ENCODE results near the gene SYNGR1.
"Not testable (repeated sequence)": the region's sequence is repeated elsewhere in the genome, so short reads cannot be mapped to it uniquely, and the experiment has no call there.

The SYNGR1 gene

DNA sequence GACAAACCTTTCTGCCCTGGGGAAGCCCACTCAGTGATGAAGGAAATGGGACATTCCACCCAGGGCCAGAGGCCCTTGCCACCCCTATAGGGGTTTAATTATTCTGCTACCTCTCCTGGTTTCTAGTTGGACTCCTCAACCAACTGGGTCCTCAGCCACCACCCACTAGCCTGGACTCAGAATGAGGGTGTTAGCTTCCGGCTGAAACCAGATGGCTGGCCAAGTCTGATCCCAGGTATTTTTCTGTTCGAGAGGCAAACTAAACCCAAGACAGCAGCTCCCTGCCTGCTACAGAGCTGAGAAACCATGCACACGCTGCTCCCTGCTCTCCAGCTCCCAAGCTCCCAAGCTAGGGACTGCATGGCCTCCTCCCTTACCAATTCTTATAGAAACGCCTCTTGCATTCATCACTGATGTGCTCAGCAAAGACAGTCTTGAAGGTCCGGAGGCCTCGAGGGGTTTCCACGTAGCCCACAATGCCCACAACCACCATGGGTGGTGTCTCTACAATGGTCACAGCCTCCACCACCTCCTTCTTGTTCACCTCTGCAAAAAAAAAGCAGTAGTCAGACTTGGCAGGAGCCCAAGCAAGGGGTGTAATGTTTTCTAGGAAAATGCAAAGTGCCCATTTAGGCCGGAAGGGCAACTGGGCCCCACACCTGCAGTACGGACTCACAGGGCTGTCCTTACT is 32.6 kb upstream of the SYNGR1 start:
- no peak for DNase-seq

DNA sequence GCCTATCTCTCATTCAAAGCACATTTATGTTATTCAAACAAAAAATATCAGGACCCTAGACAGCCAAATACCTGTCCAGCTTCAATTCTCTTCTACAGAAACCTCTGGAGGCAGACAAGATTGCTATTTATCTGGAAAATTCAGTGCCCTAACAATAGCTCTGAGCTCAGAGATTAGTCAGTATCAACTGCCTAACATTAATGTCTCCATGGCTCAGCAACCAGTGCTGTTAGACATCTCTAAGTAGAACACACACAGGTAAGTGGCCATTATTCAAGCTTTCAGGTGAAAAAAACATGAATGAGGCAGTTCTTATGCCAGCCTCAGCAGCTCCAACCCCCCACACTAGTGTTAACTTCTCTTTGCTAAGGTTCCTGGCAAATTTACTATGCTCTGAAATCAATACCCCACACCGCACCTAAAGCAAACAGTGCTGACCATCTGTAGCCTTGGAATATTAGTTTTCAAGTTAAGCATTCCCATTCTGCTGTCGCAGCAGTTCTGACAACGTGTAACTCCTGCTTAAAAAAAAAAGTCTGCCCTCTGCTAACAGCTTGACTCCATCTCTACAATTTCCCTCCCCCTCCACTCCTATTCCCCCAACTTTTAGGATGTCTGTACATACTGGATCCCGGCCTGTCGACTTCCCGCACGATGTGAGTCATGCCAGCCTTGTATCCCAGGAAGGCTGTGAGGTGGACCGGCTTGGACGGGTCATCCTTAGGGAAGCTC is 31.9 kb upstream of the SYNGR1 start:
- no peak for DNase-seq

DNA sequence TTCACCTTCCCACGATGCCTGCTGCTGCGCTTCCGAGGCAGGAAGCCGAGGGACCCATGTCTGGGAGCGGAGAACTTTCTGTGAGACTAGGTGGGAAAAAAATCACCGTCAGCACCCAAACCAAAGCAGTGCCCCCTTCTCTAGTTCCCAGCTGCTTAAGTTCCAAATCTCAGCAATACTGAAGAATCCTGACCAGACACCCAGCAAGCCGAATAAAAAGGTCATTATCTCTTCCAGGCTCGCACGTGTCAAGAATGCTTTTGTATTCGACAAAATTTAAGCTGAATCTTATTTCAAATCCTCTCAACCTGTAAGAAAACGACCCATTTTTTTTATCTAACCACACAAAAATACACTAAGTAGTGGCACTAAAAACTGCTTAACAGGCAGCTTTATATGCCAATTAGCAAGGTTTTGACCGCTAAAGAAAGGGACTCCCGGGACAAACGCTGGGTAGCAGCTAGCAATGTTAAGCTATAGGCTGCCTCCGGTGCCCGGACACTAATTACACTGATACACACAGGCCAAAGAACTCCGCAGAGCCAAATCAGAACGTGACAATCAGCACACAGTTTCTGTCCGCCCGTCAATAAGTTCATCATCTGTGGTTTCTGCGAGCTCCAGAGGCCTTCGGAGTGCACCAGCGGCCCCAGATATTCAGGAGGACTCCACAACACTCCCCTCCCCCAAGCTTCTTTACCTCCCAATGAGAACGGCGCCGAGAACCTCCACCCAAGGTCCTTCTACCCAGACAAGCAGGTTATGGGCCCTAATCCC is 31.1 kb upstream of the SYNGR1 start:
- DNase-seq, result no peak

DNA sequence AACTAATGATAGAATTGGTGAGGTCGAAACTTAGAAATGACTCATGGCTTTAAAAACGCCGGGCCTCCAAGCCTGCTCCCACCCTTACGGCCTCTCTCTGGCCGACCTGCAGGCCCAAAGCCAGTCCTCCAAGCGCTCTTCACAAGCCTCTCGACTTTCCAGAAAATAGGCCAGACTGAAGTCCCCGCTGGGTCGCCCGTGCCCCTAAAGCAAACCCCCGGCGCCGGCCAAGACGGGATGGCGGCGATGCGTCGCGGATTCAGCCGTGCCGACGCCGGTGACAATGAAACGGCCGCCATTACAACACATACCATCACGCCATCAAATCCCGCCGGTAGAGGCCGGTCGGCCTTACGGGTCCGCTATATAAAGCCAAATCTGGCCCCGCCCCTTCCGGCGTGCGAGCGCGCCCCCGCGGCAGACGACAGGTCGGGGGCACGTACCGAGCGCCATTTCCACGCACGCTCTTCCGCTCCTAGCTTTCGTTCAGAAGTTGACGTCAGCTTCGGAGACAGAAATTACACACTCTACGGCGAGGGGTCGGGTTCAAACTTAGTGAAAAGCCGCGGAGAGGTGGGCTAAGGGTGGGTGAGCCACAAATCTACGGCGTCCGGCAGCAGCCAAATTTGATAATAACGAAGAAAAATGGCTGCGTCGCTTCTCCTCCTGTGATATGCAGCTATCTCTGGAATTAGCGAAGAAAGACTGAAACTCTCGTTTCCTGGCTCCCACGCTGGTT is 30.3 kb upstream of the SYNGR1 start, which contains the start of gene RPL3:
Gene RPL3, minus strand, starts transcription at position 340 of the 739 bp plus-strand sequence. Its CDS starts 26 bp downstream, at position 314.
- peak; percentile 98 for DNase-seq

DNA sequence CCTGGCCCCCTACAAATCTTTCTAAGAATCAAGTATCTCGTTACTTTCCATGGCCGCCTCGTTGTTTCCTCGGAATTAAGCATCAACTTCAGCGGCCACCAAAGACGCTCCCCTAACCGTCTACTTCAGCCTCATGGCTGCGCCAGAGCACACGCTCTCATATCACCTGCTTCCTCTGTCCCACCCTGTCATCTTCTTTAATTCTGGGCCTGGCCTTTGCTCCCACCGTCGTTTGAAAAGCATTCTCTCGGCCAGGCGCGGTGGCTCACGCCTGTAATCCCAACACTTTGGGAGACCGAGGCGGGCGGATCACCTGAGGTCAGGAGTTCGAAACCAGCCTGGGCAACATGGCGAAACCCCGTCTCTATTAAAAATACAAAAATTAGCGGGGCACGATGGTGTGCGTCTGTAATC is 29.2 kb upstream of the SYNGR1 start:
- not testable (repeated sequence) for DNase-seq

DNA sequence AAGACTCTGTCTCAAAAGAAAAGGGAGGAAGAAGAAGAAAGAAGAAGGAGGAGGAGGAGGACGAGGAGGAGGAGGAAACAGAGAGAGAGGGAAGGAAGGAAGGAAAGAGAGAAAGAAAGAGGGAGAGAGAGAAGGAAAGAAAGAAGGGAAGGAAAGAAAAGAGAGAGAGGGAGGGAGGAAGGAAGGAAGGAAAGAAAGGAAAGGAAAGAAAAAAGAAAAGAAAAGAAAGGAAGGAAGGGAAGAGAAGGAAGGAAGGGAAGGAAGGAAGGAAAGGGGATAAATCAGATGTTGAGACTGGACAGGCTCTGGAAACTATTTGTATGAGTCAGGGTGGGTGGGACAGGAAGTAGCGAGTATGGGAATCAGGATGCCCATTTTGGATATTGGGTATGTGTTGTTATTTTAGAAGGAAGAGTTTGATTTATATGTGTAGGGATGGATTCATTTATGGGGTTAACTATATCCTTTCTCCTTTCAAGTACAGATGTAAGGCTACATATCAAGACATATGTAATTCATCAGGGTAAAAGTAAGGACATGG is 24.3 kb upstream of the SYNGR1 start:
- DNase-seq, result no peak

DNA sequence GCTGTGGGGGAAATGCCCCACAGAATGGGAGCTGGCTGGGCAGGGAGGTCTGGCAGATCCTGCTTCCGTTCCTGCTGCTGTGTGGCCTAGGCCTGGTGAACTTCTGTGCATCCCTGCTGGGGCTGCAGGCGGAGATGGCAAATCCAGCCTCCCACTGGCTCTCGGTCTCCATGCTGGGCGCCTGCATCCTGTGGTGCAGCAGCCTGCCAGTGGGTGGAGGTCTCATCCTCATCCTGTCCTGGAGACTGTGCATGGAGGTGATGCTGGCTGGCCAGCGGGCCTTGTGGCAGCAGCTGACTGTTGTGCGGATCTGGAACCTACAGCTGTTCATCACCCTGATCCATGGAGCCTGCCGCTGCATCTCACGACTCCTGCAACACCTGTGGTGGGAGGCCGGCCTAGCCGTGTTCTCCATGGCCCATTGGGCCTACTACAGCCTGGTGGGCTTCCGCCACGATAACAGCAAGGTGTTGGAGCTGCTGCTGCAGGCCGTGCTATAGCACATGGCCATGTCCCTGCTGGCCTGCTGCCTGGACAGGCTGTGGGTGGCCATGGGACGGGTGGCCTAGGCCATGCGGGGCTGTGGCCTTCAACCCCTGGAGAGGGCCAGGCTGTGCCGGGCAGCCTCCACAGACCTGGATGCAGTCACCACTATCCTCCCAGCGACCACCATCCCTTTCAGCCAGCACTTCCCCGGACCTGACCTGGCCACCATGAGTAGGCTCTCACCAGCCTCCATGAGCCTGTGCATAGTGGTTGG is 21.6 kb upstream of the SYNGR1 start:
- DNase-seq, result no peak

DNA sequence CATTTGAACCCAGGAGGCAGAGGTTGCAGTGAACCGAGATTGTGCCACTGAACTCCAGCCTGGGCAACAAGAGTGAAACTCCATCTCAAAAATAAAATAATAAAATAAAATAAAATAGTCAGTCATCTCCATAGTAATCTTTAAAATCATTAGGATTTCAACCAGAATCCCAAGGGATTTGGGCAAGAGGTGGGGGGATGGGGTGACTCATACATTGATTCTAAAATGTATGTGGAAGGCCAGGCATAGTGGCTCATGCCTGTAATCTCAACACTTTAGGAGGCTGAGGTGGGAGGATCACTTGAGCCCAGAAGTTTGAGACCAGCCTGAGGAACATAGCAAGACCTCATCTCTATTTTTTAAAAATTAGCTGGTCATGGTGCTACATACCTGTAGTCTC is 19.2 kb upstream of the SYNGR1 start:
- DNase-seq, result not testable (repeated sequence)

DNA sequence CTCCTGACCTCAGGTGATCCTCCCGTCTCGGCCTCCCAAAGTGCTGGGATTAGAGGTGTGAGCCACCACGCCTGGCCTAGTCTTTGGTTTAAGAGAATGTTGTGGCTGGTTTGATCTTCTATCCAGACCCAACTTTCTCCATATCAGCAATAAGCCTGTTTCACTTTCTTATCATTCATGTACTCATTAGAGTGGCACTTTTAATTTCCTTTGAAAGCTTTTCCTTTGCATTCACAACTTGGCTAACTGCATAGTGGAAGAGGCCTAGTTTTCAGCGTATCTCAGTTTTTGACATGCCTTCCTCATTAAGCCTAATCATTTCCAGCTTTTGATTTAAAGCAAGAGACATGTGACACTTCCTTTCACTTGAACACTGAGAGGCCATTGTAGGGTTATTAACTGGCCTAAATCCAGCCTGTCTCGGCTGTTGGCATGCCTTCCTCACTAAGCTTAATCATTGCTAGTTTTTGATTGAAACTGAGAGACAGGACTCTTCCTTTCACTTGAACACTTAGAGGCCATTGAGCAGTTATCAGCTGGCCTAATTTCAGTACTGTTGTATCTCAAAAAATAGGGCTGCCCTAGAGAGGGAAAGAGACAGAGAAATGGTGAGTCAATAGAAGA is 17.2 kb upstream of the SYNGR1 start:
- DNase-seq, result no peak

DNA sequence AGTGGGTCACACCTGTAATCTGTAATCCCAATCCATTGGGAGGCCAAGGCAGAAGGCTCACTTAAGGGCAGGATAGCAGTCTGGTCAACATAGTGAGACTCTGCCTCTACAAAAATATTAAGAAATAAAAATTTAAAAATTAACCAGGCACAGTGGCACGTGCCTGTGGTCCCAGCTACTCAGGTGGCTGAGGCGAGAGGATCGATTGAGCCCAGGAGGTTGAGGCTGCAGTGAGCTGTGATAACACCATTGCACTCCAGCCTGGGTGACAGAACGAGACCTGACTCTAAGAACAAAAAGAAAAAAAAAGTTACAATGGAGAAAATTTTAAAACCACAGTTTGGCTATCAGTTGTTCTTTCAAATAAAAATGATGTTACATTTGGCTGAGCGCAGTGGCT is 13.4 kb upstream of the SYNGR1 start:
- DNase-seq, result no peak

DNA sequence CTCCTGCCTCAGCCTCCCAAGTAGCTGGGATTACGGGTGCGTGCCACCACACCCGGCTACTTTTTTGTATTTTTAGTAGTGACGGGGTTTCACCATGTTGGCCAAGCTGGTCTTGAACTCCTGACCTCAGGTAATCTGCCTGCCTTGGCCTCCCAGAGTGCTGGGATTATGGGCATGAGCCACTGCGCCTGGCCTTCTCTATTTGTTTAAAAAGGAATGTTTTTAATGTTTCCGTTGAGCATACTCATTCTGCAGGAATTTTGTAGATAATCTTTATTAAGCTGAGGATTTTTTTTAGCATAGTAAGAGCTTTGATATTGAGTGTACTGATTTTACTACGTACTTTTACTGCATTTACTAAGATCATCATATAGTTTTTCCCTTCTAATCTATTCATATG is 10.0 kb upstream of the SYNGR1 start:
- DNase-seq, result not testable (repeated sequence)

DNA sequence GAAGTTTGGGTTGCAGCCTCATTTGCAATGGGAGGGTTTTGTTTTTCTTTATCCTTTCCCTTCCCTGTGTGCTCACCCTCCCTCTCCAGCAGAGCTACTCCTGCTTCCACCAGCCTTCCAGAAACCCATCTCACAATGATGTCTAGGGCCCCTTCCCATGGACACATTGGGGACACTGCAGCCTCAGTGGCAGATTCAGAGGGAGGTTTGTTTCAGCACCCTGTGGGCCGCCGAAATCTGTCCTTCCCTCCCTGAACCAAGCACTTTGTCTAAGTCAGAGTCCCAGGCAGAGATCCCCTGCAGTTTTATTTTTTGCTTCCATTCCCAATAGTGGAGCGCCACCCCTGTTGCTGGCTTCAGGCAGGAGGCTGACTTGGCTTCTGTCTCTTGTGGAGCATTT is 8.6 kb upstream of the SYNGR1 start:
- no peak for DNase-seq

DNA sequence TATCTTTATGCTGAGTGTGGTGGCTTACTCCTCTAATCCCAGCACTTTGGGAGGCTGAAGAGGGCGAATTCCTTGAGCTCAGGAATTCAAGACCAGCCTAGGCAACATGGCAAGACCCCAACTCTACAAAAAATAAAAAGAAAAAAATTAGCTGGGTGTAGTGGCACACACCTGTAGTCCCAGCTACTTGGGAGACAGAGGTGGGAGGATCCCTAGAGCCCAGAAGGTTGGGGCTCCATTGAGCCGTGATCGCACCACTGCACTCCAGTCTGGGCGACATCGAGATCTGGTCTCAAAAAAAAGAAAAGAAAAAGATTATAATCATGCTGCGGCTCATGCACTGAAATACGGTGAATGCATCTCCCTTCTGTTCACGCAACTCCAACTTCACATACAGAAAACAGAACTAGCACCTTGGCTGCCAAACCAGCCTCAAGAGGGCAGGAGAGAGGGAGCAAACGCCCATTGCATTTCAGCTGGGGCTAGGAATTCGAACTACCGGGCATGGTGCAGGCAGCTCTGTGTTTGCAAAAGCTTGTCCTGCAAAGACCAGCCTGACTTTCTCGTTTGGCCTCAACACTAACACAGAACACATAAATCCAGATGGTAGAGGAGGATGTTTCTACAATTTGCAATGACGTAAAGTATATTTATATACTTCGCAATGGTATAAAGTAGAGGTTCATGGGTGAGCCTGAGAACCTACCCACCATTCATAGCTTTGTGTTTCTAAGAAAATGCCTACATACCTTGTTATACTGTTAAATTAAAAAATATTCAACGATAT is 6.3 kb upstream of the SYNGR1 start:
- peak; percentile 58 for DNase-seq

DNA sequence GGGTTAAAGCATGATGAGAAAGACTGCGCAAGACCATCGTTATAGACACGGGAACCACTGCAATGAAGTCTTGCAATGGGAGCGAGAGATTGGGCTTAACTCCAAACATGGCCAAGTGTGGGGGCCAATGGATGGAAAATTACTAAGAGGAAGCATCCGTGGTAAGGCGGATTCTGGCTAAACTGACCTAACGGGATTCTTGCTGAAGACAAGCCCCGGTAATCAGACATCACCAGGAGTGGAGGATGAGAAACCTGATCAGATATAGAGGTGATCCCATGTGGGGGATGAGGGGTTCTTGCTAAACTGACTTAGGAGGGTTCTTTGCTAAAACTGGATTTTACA is 5.8 kb upstream of the SYNGR1 start:
- no peak for DNase-seq

DNA sequence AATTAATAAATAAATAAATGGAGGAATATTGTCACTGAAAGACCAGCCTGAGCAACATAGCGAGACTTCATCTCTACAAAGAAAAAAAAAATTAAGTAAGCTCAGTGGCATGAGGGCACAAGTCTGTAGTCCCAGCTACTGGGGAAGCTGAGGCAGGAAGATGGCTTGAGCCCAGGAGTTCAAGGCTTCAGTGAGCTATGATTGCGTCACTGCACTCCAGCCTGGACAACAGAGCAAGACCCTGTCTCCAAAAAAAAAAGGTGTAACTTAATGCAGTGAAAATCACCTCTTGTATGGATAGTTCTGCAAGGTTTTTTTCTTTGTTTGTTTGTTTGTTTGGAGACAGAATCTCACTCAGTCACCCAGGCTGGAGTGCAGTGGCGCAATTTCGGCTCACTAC is 4.6 kb upstream of the SYNGR1 start:
- no peak for DNase-seq

DNA sequence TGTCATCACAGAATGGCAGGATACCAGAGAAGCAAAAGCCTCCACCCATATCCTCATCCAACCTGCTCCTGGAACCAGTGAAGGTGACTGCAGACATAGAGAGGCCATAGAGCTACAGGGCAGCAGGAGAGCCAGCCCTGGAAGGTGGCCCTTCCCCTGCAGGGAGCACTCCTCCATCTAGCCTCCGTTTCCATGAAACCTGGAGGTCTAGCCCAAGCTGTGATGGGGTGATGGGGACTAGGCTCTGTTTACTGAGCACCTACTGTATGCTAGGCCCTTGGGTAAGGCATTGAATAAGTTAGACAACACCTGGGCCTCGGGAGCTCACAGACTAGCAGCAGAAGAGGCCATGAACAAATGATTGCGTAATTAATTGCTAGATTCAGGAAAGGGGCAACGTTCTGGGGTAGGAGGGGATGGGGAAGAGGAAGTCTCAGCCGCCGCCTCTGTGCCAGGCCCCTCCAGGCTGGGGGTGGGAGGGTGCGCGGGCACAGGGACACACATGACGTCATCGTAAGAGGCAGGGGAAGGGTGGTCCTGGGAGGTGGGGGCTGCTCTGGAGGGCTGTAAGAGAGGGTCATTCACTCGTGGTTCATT is 784 bp upstream of the SYNGR1 start:
- DNase-seq, result peak; percentile 27

DNA sequence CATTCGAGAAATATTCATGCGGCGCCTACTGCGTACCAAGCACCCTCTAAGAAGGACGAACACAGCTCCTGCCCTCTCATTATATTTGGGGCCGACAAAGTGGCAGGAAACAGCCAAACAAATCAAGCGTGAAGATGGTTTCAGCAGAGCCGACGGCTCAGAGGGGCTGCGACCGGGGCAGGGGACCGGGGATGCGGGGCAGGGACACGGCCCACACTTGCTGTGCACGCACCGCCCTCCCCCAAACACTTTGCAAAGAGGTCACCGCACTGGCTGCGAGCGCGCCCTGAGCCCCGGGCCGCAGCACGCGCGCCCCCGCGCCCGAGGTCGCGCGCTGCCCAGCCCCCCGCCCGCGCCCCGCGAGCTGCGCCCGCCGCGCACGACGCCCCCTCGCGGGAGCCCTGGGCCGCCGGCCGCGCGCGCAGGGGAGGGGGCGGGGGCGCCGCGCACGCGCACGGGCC is 255 bp upstream of the SYNGR1 start:
- peak; percentile 28 for DNase-seq

DNA sequence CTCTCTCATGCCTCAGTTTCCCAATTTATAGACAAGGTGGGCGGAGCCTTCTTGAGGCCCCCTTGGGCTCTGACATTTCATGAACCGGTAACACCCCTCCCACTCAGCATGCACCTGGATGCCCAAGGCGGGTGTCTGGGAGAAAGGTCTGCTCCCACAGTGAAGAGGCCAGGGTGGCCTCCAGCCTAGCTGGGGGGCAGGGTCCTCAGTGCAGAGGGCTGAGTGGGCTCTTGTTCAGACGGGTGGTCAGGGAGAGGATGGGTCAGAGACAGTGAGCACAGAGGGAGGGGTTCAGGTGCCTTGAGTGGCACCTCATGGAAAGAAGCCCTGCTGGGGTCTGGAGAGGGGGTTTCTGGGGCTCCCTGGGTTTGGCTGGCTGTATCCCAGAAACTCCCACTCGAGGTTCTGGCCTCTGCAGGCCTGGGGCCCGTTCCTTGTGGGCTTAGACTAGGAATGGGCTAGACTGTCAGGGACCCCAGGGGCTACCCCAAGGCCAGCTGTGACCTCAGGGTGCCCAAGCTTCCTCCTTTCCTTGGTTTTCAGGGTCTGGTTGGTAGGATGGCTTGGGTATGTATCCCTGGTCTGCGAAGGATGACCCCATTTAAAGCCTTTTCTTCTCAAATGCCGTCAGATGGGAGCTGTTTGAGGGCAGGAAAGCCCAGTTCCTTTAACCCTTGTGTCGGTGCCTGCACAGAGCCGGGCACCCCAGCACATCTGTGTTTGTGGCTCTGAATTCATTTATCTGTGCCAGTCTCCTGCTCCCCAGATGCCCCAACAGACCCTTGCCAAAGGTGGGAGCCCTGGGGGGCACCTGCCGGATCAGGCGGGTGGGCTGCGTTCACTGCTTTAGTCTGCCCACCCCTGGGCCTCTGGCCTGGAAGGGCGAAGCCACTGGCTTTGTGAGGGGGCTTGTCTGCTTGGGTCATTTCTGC is 1.2 kb downstream of the SYNGR1 start:
- no peak for DNase-seq

DNA sequence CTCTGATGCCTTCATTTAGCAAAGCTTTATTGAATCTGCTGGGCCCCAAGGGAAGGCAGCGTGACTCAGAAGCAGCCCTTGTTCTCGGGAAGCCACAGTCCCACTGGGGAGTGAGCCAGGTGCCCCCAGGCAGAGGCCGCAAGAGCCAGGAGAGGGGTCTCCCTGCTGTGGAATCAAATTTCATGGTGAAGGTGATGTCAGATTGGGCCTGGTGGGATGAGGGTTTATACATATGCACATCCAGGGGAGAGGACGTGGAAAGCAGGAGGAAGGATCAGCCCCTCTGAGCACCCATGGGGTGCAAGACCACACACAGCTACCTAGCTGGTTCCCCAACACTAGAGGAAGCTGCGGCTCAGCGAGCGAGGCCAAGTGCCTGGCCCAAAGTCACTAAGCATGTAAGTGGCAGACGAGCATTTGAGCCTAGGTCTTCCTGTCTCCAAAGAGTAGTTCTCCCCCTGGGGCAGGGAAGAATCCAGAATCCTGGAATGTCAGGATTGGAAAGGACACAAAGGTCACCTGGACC is 2.0 kb downstream of the SYNGR1 start:
- no peak for DNase-seq

Data from activated CD8-positive, alpha-beta memory T cell treated with anti-CD3 and anti-CD28 coated beads, Interleukin-2, amount 50 U/mL, for 4 hours (primary cell).